ENCODE results near the gene SORCS3. TPM values are rescaled to one million over a fixed set of nuclear protein-coding genes. Genes with fewer than 3 reads are reported as not detected.

The SORCS3 gene
- total and polyA plus RNA-seq, 2 of the 4 experiments (the other 2 are of a cell fraction): not detected

DNA sequence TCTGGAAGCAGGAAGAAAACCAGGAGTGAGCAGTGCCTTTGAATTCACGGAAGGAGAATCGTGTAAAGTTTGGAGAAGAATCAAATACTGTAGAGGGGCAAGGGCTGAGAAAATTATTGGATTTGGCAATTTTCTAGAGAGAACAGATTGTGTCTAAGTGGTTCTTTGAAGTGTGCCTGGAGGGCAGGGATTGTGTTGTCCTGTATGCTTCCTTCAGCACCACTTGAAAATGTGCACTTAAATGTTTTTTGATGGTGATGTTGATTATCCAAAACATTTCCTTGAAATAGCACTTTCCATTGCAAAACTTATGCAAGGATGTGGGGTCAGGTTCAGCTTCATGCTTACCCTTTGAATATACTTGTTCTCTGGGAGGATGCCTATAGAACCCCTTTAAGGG, 360.2 kb downstream of the SORCS3 start:
- Histone ChIP-seq H3K27ac (ENCODE audit: insufficient read depth, low read length) (no peak overlapping the region), H2BK5ac (ENCODE audit: low read depth, low read length, poor library complexity, severe bottlenecking) (no peak overlapping the region), H2AK9ac (replicated peaks; ENCODE audit: low read depth, low read length, poor library complexity) (no peak overlapping the region), H4K5ac (ENCODE audit: low read depth, low read length) (no peak overlapping the region), H3K14ac (replicated peaks; ENCODE audit: low read depth, low read length) (no peak overlapping the region), H3K18ac (ENCODE audit: low read depth, low read length) (no peak overlapping the region), H3K9ac (ENCODE audit: low read depth, low read length) (no peak overlapping the region), H2BK120ac (ENCODE audit: low read depth, low read length) (no peak overlapping the region), H3K56ac (ENCODE audit: extremely low read depth, insufficient read depth, low read length) (no peak overlapping the region), H3K27me3 (ENCODE audit: control insufficient read depth, insufficient read depth, low read length) (no peaks in the 10 kb centered on the region), H2AK5ac (ENCODE audit: low read depth, low read length) (no peak overlapping the region), H3K4ac (ENCODE audit: low read depth, low read length) (no peak overlapping the region), H3K9me1 (ENCODE audit: insufficient read depth, low read length) (no peaks in the 10 kb centered on the region), H3K36me3 (ENCODE audit: control insufficient read depth, insufficient read depth, low read length) (no peaks in the 10 kb centered on the region), H3K9me3 (ENCODE audit: control insufficient read depth, insufficient read depth, low read length) (peaks cover 8% of the 10 kb centered on the region), H2BK15ac (ENCODE audit: low read depth, low read length) (no peak overlapping the region), H3K4me3 (ENCODE audit: insufficient read depth, low read depth, low read length) (no peak overlapping the region), H2BK20ac (ENCODE audit: low read depth, low read length) (no peak overlapping the region), H3K4me2 (ENCODE audit: low read depth, low read length) (no peak overlapping the region), H3K4me1 (ENCODE audit: control insufficient read depth, insufficient read depth, low read length) (no peaks in the 10 kb centered on the region), H4K20me1 (ENCODE audit: insufficient read depth, low read length) (no peaks in the 10 kb centered on the region), H4K91ac (ENCODE audit: insufficient read depth, low read depth, low read length) (no peak overlapping the region), H3K79me1 (ENCODE audit: low read depth in 1 of 2, low read length in 2 of 2) (no peaks in the 10 kb centered on the region), H4K8ac (ENCODE audit: low read depth in 2 of 2, low read length in 2 of 2) (no peak overlapping the region), H3K23ac (ENCODE audit: low read depth, low read length) (no peak overlapping the region), H2AFZ (replicated peaks; ENCODE audit: low read length, poor library complexity) (no peak overlapping the region)
- in situ Hi-C loops (cut with MboI; ENCODE audit: low sequenced_read_pairs) (no loop called here), dilution Hi-C loops (cut with HindIII; ENCODE audit: low sequenced_read_pairs, unreplicated experiment) (no loop called here), intact Hi-C loops (cut with micrococcal nuclease) (no loop called here)
- CTCF ChIA-PET: no interaction called here
- WGBS, 2 experiments (ENCODE audit: extremely low coverage in 2 of 2, insufficient read length in 1 of 2): 75% methylated on average over 2 of the region's 2 CpGs; no CpG with 5 or more reads in 1 of the 2 experiments
- ATAC-seq (ENCODE audit: low read depth) (no peak), DNase-seq (no peak)
- POLR2A ChIA-PET (ENCODE audit: unreplicated experiment): no interaction called here
- TF ChIP-seq BHLHE40 (IDR thresholded peaks at IDR 0.05; ENCODE audit: low read depth, low read length) (no peak), NFE2L2 (IDR thresholded peaks at IDR 0.05; ENCODE audit: low read depth, low read length) (no peak), MAZ (IDR thresholded peaks at IDR 0.05; ENCODE audit: borderline replicate concordance, low read depth, low read length) (no peak), MXI1 (IDR thresholded peaks at IDR 0.05; ENCODE audit: borderline replicate concordance, low read depth, low read length) (no peak), SMC3 (IDR thresholded peaks at IDR 0.05; ENCODE audit: low read depth, low read length) (no peak), MAFK (IDR thresholded peaks at IDR 0.05; ENCODE audit: low read depth, low read length) (no peak), CEBPB (IDR thresholded peaks at IDR 0.05; ENCODE audit: low read depth, low read length) (no peak), POLR2A (IDR thresholded peaks at IDR 0.05; ENCODE audit: low read depth, low read length) (no peak), RCOR1 (IDR thresholded peaks at IDR 0.05; ENCODE audit: insufficient replicate concordance, low read length) (no peak), CHD1 (IDR thresholded peaks at IDR 0.05; ENCODE audit: low read depth, low read length) (no peak), RFX5 (IDR thresholded peaks at IDR 0.05; ENCODE audit: low read depth, low read length) (no peak), RAD21 (IDR thresholded peaks at IDR 0.05; ENCODE audit: low read length) (no peak), FOS (IDR thresholded peaks at IDR 0.05; ENCODE audit: low read depth, low read length) (no peak)
- TF ChIP-seq, protein P1, sequence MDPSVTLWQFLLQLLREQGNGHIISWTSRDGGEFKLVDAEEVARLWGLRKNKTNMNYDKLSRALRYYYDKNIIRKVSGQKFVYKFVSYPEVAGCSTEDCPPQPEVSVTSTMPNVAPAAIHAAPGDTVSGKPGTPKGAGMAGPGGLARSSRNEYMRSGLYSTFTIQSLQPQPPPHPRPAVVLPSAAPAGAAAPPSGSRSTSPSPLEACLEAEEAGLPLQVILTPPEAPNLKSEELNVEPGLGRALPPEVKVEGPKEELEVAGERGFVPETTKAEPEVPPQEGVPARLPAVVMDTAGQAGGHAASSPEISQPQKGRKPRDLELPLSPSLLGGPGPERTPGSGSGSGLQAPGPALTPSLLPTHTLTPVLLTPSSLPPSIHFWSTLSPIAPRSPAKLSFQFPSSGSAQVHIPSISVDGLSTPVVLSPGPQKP (IDR thresholded peaks at IDR 0.05; ENCODE audit: borderline replicate concordance, low read depth, low read length): no peak
- TF ChIP-seq, protein P2, sequence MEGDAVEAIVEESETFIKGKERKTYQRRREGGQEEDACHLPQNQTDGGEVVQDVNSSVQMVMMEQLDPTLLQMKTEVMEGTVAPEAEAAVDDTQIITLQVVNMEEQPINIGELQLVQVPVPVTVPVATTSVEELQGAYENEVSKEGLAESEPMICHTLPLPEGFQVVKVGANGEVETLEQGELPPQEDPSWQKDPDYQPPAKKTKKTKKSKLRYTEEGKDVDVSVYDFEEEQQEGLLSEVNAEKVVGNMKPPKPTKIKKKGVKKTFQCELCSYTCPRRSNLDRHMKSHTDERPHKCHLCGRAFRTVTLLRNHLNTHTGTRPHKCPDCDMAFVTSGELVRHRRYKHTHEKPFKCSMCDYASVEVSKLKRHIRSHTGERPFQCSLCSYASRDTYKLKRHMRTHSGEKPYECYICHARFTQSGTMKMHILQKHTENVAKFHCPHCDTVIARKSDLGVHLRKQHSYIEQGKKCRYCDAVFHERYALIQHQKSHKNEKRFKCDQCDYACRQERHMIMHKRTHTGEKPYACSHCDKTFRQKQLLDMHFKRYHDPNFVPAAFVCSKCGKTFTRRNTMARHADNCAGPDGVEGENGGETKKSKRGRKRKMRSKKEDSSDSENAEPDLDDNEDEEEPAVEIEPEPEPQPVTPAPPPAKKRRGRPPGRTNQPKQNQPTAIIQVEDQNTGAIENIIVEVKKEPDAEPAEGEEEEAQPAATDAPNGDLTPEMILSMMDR (conservative IDR thresholded peaks at IDR 0.05; ENCODE audit: low read depth, low read length): no peak
- TF ChIP-seq, protein P3, sequence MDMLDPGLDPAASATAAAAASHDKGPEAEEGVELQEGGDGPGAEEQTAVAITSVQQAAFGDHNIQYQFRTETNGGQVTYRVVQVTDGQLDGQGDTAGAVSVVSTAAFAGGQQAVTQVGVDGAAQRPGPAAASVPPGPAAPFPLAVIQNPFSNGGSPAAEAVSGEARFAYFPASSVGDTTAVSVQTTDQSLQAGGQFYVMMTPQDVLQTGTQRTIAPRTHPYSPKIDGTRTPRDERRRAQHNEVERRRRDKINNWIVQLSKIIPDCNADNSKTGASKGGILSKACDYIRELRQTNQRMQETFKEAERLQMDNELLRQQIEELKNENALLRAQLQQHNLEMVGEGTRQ (IDR thresholded peaks at IDR 0.05; ENCODE audit: low read depth, low read length): no peak
- no TSS peak for BruUV-seq (replicated peaks)

Measured in IMR-90 (cell line).